GM23248 (cell line): Measurements from ENCODE around the gene RTN4R.
"Not testable (repeated sequence)": the region's sequence is repeated elsewhere in the genome, so short reads cannot be mapped to it uniquely, and the experiment has no call there.

Experiments
- EZH2 ChIP-seq: fragments of 200-600 bp; sonication (generic); IDR thresholded peaks from 2 replicates; pipeline ENCODE4 v1.6.1; 2018; ENCODE audit warnings: antibody characterized with exemption, mild to moderate bottlenecking; ENCODE audit not compliant: insufficient read depth, poor library complexity, severe bottlenecking
- EZH2phosphoT487 ChIP-seq: fragments of 200-600 bp; sonication (generic); IDR thresholded peaks from 2 replicates; pipeline ENCODE4 v1.6.1; 2018; ENCODE audit warnings: antibody characterized with exemption, moderate library complexity, mild to moderate bottlenecking, low read depth; ENCODE audit not compliant: insufficient read depth

GRCh38 chr22:20314206-20314605 is 46.1 kb upstream of the RTN4R start:
- not testable (repeated sequence) for TF ChIP-seq EZH2phosphoT487, EZH2
